ENCODE data around the gene SLC16A8.
"Not testable (repeated sequence)": the region's sequence is repeated elsewhere in the genome, so short reads cannot be mapped to it uniquely, and the experiment has no call there.

SLC16A8 gene

DNA sequence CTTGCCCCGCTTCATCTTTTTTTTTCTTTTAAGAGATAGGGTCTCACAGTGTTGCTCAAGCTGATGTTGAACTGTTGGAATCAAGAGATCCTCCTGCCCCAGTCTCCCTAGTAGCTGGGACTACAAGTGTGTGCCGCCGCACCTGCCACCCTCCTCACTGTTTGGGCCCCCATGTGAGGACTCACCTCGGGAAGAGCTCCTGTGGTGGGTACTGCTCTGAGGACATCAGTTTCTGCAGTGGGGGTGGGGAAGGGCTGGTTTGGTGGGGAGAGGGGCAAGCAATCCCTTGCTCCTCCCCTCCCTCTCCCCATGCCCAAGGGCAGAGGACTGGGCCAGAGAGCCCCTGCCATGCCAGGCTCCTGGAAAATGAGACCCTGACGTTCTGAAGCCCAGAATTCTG lies 1.5 kb upstream of the SLC16A8 start:
- DNase-seq = no peak

- DNase-seq = no peak
These were observed 1.1 kb upstream of the SLC16A8 start for GRCh38 chr22:38085056-38085455.

DNA sequence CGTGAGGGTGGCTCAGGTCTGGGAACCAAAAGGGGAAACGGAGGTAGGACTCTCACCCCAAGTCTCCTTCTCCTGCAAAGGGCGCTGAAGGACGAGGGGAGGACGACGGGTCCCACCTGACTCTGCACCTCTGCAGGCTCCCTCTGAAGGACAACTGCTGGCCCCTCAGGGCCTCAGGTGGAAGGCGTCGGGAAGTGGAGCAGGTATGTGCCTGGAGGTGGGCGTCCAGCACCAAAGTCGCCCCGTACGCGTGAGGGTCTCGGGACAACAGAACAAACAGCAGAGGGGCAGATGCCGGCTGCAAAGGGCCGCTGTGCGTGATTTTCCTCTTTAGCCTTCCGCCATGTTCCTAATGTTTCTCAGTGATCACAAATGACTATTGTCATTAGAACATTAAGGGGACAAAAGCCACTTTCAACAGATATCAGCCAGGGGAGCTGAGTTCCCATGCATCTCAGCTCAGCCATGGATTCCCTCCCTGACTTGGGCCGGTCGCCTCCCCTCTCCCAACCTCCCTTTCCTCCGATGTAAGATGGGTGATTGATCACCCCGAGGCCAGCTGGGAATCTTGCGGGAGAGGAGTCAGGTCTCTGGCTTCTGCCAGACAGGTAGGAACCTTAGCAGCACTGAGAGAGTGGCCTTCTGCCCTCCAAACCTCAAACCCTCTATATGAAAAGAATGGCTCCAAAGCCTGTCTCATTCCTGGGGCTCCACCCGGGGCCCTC lies 836 bp downstream of the SLC16A8 start:
- no peak for DNase-seq

GRCh38 chr22:38081941-38082828 lies 1.8 kb downstream of the SLC16A8 start:
- DNase-seq = no peak

- DNase-seq = no peak
These were observed 2.4 kb downstream of the SLC16A8 start for GRCh38 chr22:38081636-38081940.

GRCh38 chr22:38080850-38081635 lies 2.9 kb downstream of the SLC16A8 start:
- DNase-seq = no peak

DNA sequence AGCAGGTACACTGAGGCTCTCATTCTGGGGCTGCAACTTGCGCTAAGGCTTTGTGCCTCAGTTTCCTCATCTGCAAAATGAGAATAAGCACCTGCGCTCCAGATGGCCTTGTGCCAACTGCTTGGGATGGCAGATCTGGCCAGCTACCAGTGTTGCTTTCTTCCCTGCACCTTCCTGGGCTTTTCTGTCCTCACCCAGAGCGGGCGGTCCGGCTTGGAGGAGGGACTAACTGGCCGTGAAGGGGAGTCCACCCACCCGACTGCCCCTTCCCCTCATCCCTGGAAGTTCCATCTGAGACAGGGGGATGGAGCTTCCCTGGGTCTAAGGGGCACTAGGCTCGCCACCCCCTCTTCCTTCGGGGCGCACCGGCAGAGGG lies 3.5 kb downstream of the SLC16A8 start:
- no peak for DNase-seq

- DNase-seq = no peak
These were observed 4.2 kb downstream of the SLC16A8 start for GRCh38 chr22:38079804-38080203.

DNA sequence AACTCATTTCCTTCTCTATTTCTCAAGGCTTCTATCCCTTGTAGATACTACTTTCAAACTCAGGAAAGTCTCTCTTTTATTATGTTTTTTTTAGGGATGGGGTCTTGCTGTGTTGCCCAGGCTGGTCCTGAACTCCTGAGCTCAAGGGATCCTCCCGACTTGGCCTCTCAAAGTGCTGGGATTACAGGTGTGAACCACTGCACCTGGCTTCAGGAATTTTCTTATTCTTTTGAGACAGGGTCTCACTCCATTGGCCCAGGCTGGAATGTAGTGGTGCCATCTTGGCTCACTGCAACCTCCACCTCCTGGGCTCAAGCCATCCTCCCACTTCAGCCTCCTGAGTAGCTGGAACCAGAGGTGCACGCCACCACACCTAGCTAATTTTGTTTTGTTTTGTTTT lies 4.8 kb downstream of the SLC16A8 start:
- DNase-seq = not testable (repeated sequence)

GRCh38 chr22:38078046-38078840 lies 5.7 kb downstream of the SLC16A8 start:
- DNase-seq = no peak

DNA sequence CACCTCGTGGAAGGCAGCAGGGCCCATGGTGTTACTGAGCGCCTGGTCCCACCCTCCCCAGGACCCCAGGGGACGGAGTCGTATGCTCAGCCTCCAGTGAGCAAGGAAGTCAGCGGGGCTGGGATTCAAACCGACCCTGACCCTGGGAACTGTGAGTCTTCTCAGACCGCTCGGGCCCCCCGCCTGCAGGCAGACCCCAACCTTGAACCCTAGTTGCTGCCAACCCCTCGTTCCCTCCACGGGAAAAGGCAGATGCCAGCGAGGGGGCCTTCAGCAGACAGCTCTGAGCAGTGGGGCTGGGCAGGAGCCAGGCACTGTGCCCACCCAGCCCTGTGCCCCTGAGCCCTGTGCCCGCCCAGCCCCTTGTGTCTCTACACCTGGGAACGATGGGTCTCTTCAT lies 6.4 kb downstream of the SLC16A8 start:
- no peak for DNase-seq

GRCh38 chr22:38077096-38077495 lies 6.9 kb downstream of the SLC16A8 start:
- no peak for DNase-seq

- no peak for DNase-seq
These were observed 8.0 kb downstream of the SLC16A8 start for GRCh38 chr22:38075961-38076360.

GRCh38 chr22:38075105-38075825 lies 8.7 kb downstream of the SLC16A8 start:
- no peak for DNase-seq

DNA sequence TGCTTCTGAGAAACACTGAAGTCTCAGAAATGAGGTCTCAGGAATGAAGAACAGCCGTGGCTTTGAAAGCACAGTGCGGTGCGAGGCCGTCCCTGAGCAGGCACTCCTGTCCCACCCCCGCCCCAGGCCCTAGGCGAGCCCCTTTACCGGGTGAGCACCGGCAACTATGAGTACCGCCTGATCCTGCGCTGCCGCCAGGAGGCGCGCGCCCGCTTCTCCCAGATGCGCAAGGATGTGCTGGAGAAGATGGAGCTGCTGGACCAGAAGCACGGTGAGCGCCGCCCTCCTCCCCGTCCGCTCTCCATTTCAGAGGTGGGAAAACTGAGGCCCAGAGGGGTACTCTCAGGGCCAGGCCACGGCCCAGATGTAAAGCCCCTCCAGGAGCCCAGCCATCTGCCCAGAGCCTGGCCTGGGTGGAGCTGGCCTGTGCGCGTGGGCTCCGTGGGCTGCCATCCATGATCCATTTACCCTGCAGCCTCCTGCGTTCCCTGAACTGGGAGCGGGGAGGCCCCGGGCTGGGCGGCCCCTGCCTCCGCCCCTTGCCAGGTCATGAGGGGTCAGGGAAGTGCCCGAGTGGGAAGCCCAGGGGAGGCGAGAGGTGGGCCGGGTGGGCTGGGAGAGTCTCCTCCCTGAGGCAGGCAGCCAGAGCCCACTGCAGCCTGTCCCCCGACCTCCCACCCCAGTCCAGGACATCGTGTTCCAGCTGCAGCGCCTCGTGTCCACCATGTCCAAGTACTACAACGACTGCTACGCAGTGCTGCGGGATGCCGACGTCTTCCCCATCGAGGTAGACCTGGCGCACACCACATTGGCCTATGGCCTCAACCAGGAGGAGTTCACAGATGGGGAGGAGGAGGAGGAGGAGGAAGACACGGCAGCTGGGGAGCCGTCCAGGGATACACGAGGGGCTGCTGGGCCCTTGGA lies 9.5 kb downstream of the SLC16A8 start:
- no peak for DNase-seq

DNA sequence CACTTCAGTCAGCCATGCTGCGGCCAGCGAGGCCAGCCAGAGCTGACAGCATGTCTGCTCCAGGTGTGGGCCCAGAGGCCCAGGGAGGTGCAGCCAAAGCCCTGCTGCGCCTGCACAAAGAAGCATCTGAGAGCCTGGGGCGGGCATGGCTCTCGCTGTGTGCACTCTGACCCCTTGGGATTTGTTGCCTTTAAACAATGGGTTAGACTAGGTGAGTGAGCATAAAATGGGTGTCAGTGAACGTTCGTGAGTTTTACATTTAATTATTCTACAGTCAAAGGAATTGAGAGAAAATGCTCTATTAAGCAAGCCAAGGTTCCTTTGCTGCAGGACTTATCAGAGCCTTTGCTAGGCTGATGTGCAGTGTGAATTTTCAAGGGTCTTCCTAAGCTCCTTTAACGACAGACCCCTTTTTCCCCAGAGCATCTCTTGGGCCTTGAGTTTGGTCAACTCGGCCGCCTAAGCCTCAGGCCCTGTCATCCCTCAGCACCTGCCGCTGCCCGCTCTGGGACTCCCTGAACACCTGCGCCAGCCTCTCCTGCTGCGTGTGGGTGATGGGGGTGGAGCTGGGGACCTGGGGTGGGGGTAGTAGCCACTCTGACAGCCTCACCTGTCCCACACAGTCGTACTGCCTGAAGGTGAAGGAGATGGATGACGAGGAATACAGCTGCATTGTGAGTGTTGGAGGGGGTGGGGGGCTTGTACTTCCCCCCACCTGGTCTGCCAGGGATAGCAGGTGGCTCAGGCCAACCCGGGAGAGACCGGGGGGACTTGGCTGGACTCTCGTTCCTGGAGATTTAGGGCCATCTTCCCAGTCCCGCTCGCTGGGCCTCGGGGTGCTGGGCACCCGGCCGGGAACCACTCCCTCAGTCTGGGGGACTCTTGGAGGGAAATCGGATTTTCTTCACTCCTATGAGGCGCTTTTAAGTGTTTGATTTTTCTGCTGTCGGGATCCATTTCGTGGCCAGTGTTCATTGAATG lies 10.5 kb downstream of the SLC16A8 start:
- no peak for DNase-seq

DNA sequence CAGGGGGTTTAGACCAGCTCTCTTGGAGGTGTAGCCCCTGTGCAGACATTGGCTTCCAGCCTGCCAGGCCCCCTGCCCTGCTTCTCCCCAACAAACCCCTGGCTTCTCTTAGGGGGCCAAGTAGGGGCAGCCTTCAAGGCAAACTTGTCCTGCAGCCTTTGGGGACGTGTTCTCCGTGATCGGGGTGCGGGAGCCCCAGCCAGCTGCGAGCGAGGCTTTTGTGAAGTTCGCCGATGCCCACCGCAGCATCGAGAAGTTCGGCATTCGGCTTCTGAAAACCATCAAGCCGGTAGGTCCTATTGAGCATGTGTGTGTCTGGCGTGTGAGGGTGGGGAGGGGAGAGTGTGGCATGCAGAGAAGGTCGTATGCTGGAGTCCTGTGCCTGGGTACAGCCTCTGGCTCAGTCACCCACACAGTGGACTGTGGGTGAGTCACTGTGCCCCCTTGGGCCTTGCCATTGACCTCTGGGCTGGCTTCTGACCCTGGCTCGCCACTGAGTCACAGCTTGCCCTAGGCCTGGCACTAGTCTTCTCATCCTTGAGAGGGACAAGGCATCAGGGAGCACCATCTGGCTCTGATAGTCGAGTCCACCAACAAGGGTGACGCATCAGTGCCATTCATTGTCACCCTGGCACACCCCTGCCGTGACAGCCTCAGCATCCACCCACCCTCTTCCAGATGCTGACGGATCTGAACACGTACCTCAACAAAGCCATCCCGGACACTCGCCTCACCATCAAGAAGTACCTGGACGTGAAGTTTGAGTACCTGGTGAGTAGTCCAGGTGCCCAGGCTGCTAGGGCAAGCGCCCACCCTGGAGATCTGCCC lies 11.4 kb downstream of the SLC16A8 start:
- DNase-seq = no peak

DNA sequence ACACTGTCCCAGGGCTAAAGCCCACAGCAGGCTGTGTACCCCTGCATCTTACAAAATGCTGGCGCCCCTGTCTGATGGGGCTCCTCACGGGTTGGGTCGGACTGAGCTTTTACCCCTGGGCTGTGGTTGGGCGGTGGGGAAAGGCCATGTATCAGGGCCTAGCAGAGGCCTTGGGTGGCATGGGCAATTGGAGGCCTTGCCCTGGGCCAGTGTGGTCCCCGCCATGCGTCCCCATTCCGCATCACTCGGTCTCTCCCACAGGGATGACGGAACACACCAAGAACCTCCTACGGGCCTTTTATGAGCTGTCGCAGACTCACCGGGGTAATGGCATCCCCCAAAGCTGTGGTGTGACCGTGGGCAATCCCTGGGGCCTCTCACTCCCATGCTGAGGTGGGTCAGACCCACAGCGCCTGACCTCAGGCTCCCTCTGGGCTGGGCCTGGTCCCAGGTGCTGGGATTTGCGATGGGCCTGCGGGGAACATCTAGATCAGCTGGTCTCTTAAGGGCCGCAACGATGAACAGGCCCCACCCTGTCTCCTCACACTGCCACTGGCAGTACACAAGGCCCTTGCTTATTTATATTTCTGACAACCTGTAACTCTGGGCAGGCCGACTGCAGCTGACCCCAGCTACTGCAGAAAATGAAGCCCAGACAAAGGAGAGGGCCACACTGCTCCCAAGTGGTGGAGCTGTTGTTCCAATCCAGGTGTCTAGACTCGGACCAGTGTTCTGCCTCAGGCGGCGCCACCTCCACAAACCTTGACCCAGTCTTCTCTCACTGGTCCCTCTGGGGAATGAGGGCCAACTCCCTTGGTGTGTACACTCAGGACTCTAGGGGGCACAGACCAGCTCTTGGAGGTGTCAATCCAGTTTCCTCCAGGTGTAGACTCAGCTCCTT lies 12.3 kb downstream of the SLC16A8 start:
- DNase-seq = no peak
